Measurements from ENCODE around the gene PRELID1.
"Not testable (repeated sequence)": the region's sequence is repeated elsewhere in the genome, so short reads cannot be mapped to it uniquely, and the experiment has no call there.

Gene PRELID1

GRCh38 chr5:177303121-177303924, at the start of gene PRELID1, which contains the start of gene RAB24:
PRELID1 (plus strand) TSS chr5:177303799; CDS start chr5:177303986, 187 bp downstream.
RAB24 (minus strand) TSS chr5:177303719; CDS start chr5:177303288, 431 bp downstream.
- Histone ChIP-seq H3K4me2 (peak within 1 kb of the TSS; percentile 96 to 100 (median 99)), H3K9ac (peak within 1 kb of the TSS; percentile 89 to 98 (median 96)), H3K27ac (peak within 1 kb of the TSS; percentile 90 to 100 (median 98)), H3K27me3 (no peaks in the 10 kb centered on the region), H4K20me1 (peaks cover 0 to 56% (median 15%) of the 10 kb centered on the region in 11 experiments; a peak in 12 of 22 replicates), H3K9me3 (replicated peaks in 1 of 11) (no peaks in the 10 kb centered on the region), H3K4me1 (peaks cover 69 to 90% (median 74%) of the 10 kb centered on the region in 10 experiments), H3K36me3 (peaks cover 29 to 66% (median 51%) of the 10 kb centered on the region in 11 experiments), H3K4me3 (peak within 1 kb of the TSS; percentile 87 to 97 (median 92))
- no peak for TF ChIP-seq Cebpa-rat (IDR thresholded peaks at IDR 0.05)

GRCh38 chr5:177256296-177256695, 47.3 kb upstream of the PRELID1 start:
- no peak overlapping the region for H3K27ac ChIP-seq
- peaks cover 0 to 22% (median 0%) of the 10 kb centered on the region in 11 experiments; a peak in 2 of 22 replicates for H4K20me1 ChIP-seq
- H3K27me3 ChIP-seq, result no peaks in the 10 kb centered on the region
- H3K9me3 ChIP-seq (replicated peaks in 1 of 11), result no peaks in the 10 kb centered on the region
- no peak overlapping the region for H3K9ac ChIP-seq
- H3K4me2 ChIP-seq, result no peak overlapping the region
- H3K4me1 ChIP-seq, result no peaks in the 10 kb centered on the region
- H3K36me3 ChIP-seq, result peaks cover 88 to 100% (median 100%) of the 10 kb centered on the region in 11 experiments
- no peak overlapping the region for H3K4me3 ChIP-seq
- TF ChIP-seq Cebpa-rat (IDR thresholded peaks at IDR 0.05), result no peak

- not testable (repeated sequence) for H3K4me1 ChIP-seq; H3K4me2 ChIP-seq; H3K9me3 ChIP-seq (replicated peaks in 1 of 11); H3K27me3 ChIP-seq; H3K4me3 ChIP-seq; H3K27ac ChIP-seq; H3K9ac ChIP-seq
- H4K20me1 ChIP-seq, result peaks cover 0 to 17% (median 0%) of the 10 kb centered on the region in 11 experiments; a peak in 1 of 22 replicates
- H3K36me3 ChIP-seq, result peaks cover 89 to 100% (median 100%) of the 10 kb centered on the region in 11 experiments
These were observed 44.9 kb upstream of the PRELID1 start for GRCh38 chr5:177258711-177259110.

GRCh38 chr5:177260961-177261360, 42.6 kb upstream of the PRELID1 start:
- H3K4me1 ChIP-seq, result no peaks in the 10 kb centered on the region
- H3K9ac ChIP-seq, result no peak overlapping the region
- H3K4me2 ChIP-seq, result no peak overlapping the region
- no peak for TF ChIP-seq Cebpa-rat (IDR thresholded peaks at IDR 0.05)
- no peaks in the 10 kb centered on the region for H3K27me3 ChIP-seq
- no peaks in the 10 kb centered on the region for H3K9me3 ChIP-seq (replicated peaks in 1 of 11)
- H3K27ac ChIP-seq, result no peak overlapping the region
- H3K36me3 ChIP-seq, result peaks cover 94 to 100% (median 99%) of the 10 kb centered on the region in 11 experiments
- no peak overlapping the region for H3K4me3 ChIP-seq
- H4K20me1 ChIP-seq, result peaks cover 0 to 12% (median 0%) of the 10 kb centered on the region in 11 experiments; a peak in 1 of 22 replicates

- H3K9ac ChIP-seq, result no peak overlapping the region
- H3K4me1 ChIP-seq, result no peaks in the 10 kb centered on the region
- no peak overlapping the region for H3K27ac ChIP-seq
- no peaks in the 10 kb centered on the region for H3K27me3 ChIP-seq
- H3K4me3 ChIP-seq, result no peak overlapping the region
- no peak overlapping the region for H3K4me2 ChIP-seq
- no peaks in the 10 kb centered on the region for H3K9me3 ChIP-seq (replicated peaks in 1 of 11)
- peaks cover 0 to 7% (median 0%) of the 10 kb centered on the region in 11 experiments; a peak in 1 of 22 replicates for H4K20me1 ChIP-seq
- H3K36me3 ChIP-seq, result peaks cover 94 to 100% (median 99%) of the 10 kb centered on the region in 11 experiments
- TF ChIP-seq Cebpa-rat (IDR thresholded peaks at IDR 0.05), result no peak
These were observed 42.1 kb upstream of the PRELID1 start for GRCh38 chr5:177261510-177261909.

GRCh38 chr5:177264178-177264577, 39.4 kb upstream of the PRELID1 start:
- H3K36me3 ChIP-seq, result peaks cover 94 to 100% (median 98%) of the 10 kb centered on the region in 11 experiments

GRCh38 chr5:177265395-177265794, 38.2 kb upstream of the PRELID1 start:
- Histone ChIP-seq H3K27ac (no peak overlapping the region), H3K9me3 (replicated peaks in 1 of 11) (no peaks in the 10 kb centered on the region), H3K36me3 (peaks cover 94 to 100% (median 98%) of the 10 kb centered on the region in 11 experiments), H3K27me3 (no peaks in the 10 kb centered on the region), H3K4me1 (no peaks in the 10 kb centered on the region), H4K20me1 (no peaks in the 10 kb centered on the region), H3K9ac (no peak overlapping the region), H3K4me2 (no peak overlapping the region), H3K4me3 (no peak overlapping the region)
- TF ChIP-seq Cebpa-rat (IDR thresholded peaks at IDR 0.05), result no peak

More at GRCh38 chr5:177264178-177264577, 39.4 kb upstream of the PRELID1 start:
- H3K4me2 ChIP-seq, result no peak overlapping the region
- H3K4me1 ChIP-seq, result no peaks in the 10 kb centered on the region
- H3K27ac ChIP-seq, result no peak overlapping the region
- H3K4me3 ChIP-seq, result no peak overlapping the region
- peaks cover 0 to 6% (median 0%) of the 10 kb centered on the region in 11 experiments; a peak in 1 of 22 replicates for H4K20me1 ChIP-seq
- H3K9ac ChIP-seq, result no peak overlapping the region
- H3K9me3 ChIP-seq (replicated peaks in 1 of 11), result no peaks in the 10 kb centered on the region
- H3K27me3 ChIP-seq, result no peaks in the 10 kb centered on the region
- TF ChIP-seq Cebpa-rat (IDR thresholded peaks at IDR 0.05), result no peak

GRCh38 chr5:177269232-177269895, 34.2 kb upstream of the PRELID1 start:
- no peaks in the 10 kb centered on the region for H4K20me1 ChIP-seq
- no peak overlapping the region for H3K4me3 ChIP-seq
- H3K9ac ChIP-seq, result no peak overlapping the region
- H3K9me3 ChIP-seq (replicated peaks in 1 of 11), result no peaks in the 10 kb centered on the region
- no peak overlapping the region for H3K27ac ChIP-seq
- peaks cover 86 to 99% (median 96%) of the 10 kb centered on the region in 11 experiments for H3K36me3 ChIP-seq
- TF ChIP-seq Cebpa-rat (IDR thresholded peaks at IDR 0.05), result no peak
- H3K4me2 ChIP-seq, result no peak overlapping the region
- H3K4me1 ChIP-seq, result no peaks in the 10 kb centered on the region
- no peaks in the 10 kb centered on the region for H3K27me3 ChIP-seq

GRCh38 chr5:177269976-177270375, 33.6 kb upstream of the PRELID1 start:
- TF ChIP-seq Cebpa-rat (IDR thresholded peaks at IDR 0.05), result no peak
- H3K4me3 ChIP-seq, result no peak overlapping the region
- H3K36me3 ChIP-seq, result peaks cover 85 to 99% (median 96%) of the 10 kb centered on the region in 11 experiments
- no peaks in the 10 kb centered on the region for H3K4me1 ChIP-seq
- no peak overlapping the region for H3K4me2 ChIP-seq
- no peaks in the 10 kb centered on the region for H3K9me3 ChIP-seq (replicated peaks in 1 of 11)
- H3K27ac ChIP-seq, result no peak overlapping the region
- no peak overlapping the region for H3K9ac ChIP-seq
- no peaks in the 10 kb centered on the region for H4K20me1 ChIP-seq
- H3K27me3 ChIP-seq, result no peaks in the 10 kb centered on the region
